CD14-positive monocyte (primary cell): ENCODE data around the gene SPTSSA. TPM values are rescaled to one million over a fixed set of nuclear protein-coding genes. Genes with fewer than 3 reads are reported as not detected.
"Not testable (repeated sequence)": the region's sequence is repeated elsewhere in the genome, so short reads cannot be mapped to it uniquely, and the experiment has no call there.

ENCODE experiments used
- DNase-seq, 3 donors: peaks; one replicate each; pipeline ENCODE4 v3.0.0-alpha.2; 2011 to 2022
- H2AFZ ChIP-seq: 2 replicates; pipeline ENCODE4 v1.6.0; 2012; ENCODE audit warnings: mild to moderate bottlenecking, low read depth, low read length, inconsistent platforms; ENCODE audit not compliant: insufficient read depth, poor library complexity, severe bottlenecking
- H3K27ac ChIP-seq, 2 donors: 1 replicate in 1 of 2; 2 replicates in 1 of 2; pipeline ENCODE4 v1.5.1; 2012 to 2013; ENCODE audit warnings: low read length in 2 of 2, control low read depth in 1 of 2, inconsistent platforms in 1 of 2, low read depth in 1 of 2, mild to moderate bottlenecking in 1 of 2
- H3K27me3 ChIP-seq, 2 donors: one replicate each; pipeline versions ENCODE4 v1.6.0 to v1.6.1; 2011 to 2013; ENCODE audit warnings: low read length in 2 of 2; ENCODE audit not compliant: control insufficient read depth in 2 of 2, insufficient read depth in 2 of 2
- H3K36me3 ChIP-seq, 2 donors: replicated peaks in 1 of 2; 1 replicate in 1 of 2; 2 replicates in 1 of 2; pipeline versions ENCODE4 v1.5.1 to v1.6.1; 2012 to 2013; ENCODE audit warnings: low read length in 2 of 2, control low read depth in 1 of 2, inconsistent platforms in 1 of 2, mild to moderate bottlenecking in 1 of 2; ENCODE audit not compliant: insufficient read depth in 2 of 2, control insufficient read depth in 1 of 2
- H3K4me1 ChIP-seq, 2 donors: 1 replicate in 1 of 2; 2 replicates in 1 of 2; pipeline versions ENCODE4 v1.5.1 to v1.6.1; 2012 to 2013; ENCODE audit warnings: low read length in 2 of 2, control low read depth in 1 of 2, inconsistent platforms in 1 of 2, mild to moderate bottlenecking in 1 of 2, moderate library complexity in 1 of 2; ENCODE audit not compliant: insufficient read depth in 2 of 2, control insufficient read depth in 1 of 2
- H3K4me2 ChIP-seq: replicated peaks from 2 replicates; pipeline ENCODE3; 2012; ENCODE audit warnings: low read length, moderate library complexity, mild to moderate bottlenecking; ENCODE audit not compliant: poor library complexity, severe bottlenecking; ENCODE audit errors: extremely low read depth
- H3K4me3 ChIP-seq, 3 experiments: fragments of 200-600 bp in 1 of 3; sonication (generic) in 1 of 3; replicated peaks in 1 of 3; 1 replicate in 2 of 3; 2 replicates in 1 of 3; pipeline ENCODE4 v1.5.1; 2011 to 2013; ENCODE audit warnings: low read length in 3 of 3, mild to moderate bottlenecking in 3 of 3, control low read depth in 2 of 3, low read depth in 2 of 3, inconsistent platforms in 1 of 3, moderate library complexity in 1 of 3
- H3K79me2 ChIP-seq: 2 replicates; pipeline ENCODE4 v1.6.0; 2012; ENCODE audit warnings: mild to moderate bottlenecking, control low read depth, inconsistent platforms, low read length, moderate library complexity; ENCODE audit not compliant: insufficient read depth
- H3K9ac ChIP-seq: 2 replicates; pipeline ENCODE4 v1.6.0; 2017; ENCODE audit warnings: low read length, mild to moderate bottlenecking; ENCODE audit not compliant: insufficient read depth, poor library complexity, severe bottlenecking
- H3K9me3 ChIP-seq, 2 donors: replicated peaks in 1 of 2; 1 replicate in 1 of 2; 2 replicates in 1 of 2; pipeline versions ENCODE4 v1.5.1 to v1.6.1; 2012 to 2013; ENCODE audit warnings: low read length in 2 of 2, control low read depth in 1 of 2; ENCODE audit not compliant: control insufficient read depth in 1 of 2, insufficient read depth in 1 of 2
- H4K20me1 ChIP-seq: 2 replicates; pipeline ENCODE4 v1.6.0; 2012; ENCODE audit warnings: mild to moderate bottlenecking, low read length, control low read depth, moderate library complexity; ENCODE audit not compliant: insufficient read depth
- H3K27ac Mint-ChIP-seq, 7 donors: one replicate each; pipeline ENCODE4 v1.8.0; 2020; ENCODE audit warnings: mild to moderate bottlenecking in 7 of 7, mixed read lengths in 7 of 7, moderate library complexity in 6 of 7, inconsistent platforms in 2 of 7
- H3K27me3 Mint-ChIP-seq, 3 donors: one replicate each; pipeline ENCODE4 v1.8.0; 2021 to 2022; ENCODE audit warnings: low read depth in 3 of 3, mild to moderate bottlenecking in 3 of 3, mixed read lengths in 3 of 3, moderate library complexity in 3 of 3, inconsistent platforms in 1 of 3
- H3K36me3 Mint-ChIP-seq, 2 donors: one replicate each; pipeline ENCODE4 v1.8.0; 2020; ENCODE audit warnings: mixed read lengths in 2 of 2, inconsistent platforms in 1 of 2, mild to moderate bottlenecking in 1 of 2
- H3K4me1 Mint-ChIP-seq: one replicate; pipeline ENCODE4 v1.8.0; 2020; ENCODE audit warnings: mild to moderate bottlenecking, mixed read lengths
- H3K4me3 Mint-ChIP-seq, 2 donors: one replicate each; pipeline ENCODE4 v1.8.0; 2020; ENCODE audit warnings: mild to moderate bottlenecking in 2 of 2, mixed read lengths in 2 of 2, moderate library complexity in 1 of 2
- H3K9me3 Mint-ChIP-seq, 7 donors: one replicate each; pipeline ENCODE4 v1.8.0; 2020 to 2022; ENCODE audit warnings: mixed read lengths in 7 of 7, mild to moderate bottlenecking in 6 of 7, moderate library complexity in 6 of 7, inconsistent platforms in 2 of 7
- WGBS: methylation state at CpG from one replicate; pipeline ENCODE4 v1.1.5; 2013; ENCODE audit warnings: missing lambda C conversion rate; ENCODE audit not compliant: insufficient coverage; 5-methylcytosine and 5-hydroxymethylcytosine counted together
- intact Hi-C, 2 donors: fragments of 100-400 bp; cut with micrococcal nuclease; formaldehyde crosslinking; loops; one replicate each; pipeline versions ENCODE4 v1.15.0 to v1.15.1; 2023
- polyA plus RNA-seq, 3 donors: library from polyadenylated mRNA; depleted of rRNA in 1 of 3; unstranded in 2 of 3; stranded (reverse) in 1 of 3; fragments of 300-500 nt in 2 of 3; fragments of >200 nt in 1 of 3; fragmentation: Illumina TruSeq in 2 of 3; gene quantifications; 1 replicate in 2 of 3; 2 replicates in 1 of 3; pipeline ENCODE4 v1.2.3, GENCODE V29; 2012 to 2021
- TF ChIP-seq, protein P1 (sequence below): fragments of 200-600 bp; IDR thresholded peaks from one replicate; pipeline ENCODE4 v1.8.0; 2022; ENCODE audit warnings: antibody characterized with exemption, mild to moderate bottlenecking

Gene SPTSSA
- polyA plus RNA-seq, 3 donors = 14.2 to 85.7 (median 70.6) TPM

DNA sequence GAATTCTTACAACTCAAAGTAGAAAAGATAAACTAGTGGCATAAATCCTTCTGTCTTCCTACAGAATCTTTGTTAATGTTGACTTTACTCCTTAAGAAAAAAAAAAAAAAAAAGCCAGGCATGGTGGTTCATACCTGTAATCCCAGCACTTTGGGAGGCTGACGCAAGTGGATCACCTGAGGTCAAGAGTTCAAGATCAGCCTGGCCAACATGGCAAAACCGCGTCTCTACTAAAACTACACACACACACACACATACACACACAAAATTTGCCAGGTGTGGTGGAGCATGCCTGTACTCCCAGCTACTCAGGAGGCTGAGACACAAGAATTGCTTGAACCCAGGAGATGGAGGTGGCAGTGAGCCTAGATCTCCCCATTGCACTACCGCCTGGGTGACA, 17.7 kb upstream of the SPTSSA start:
- no peaks in the 10 kb centered on the region for H3K9me3 ChIP-seq
- no peaks in the 10 kb centered on the region for H3K27me3 ChIP-seq
- no peak overlapping the region for H3K9ac ChIP-seq
- DNase-seq = no peak
- no peaks in the 10 kb centered on the region for H3K4me1 ChIP-seq
- H3K36me3 ChIP-seq = no peaks in the 10 kb centered on the region
- H3K27me3 Mint-ChIP-seq = peaks cover 0 to 3% (median 2%) of the 10 kb centered on the region in 3 donors
- no peaks in the 10 kb centered on the region for H4K20me1 ChIP-seq
- no peak overlapping the region for H2AFZ ChIP-seq
- WGBS = 100% methylated on average over 1 of the region's 4 CpGs
- intact Hi-C loops = no loop called here
- H3K4me1 Mint-ChIP-seq = no peaks in the 10 kb centered on the region
- no peaks in the 10 kb centered on the region for H3K79me2 ChIP-seq
- peaks cover 0 to 7% (median 0%) of the 10 kb centered on the region in 7 donors for H3K9me3 Mint-ChIP-seq
- no peaks in the 10 kb centered on the region for H3K36me3 Mint-ChIP-seq
- no peak overlapping the region for H3K27ac Mint-ChIP-seq
- H3K4me2 ChIP-seq = no peak overlapping the region
- TF ChIP-seq, protein P1, sequence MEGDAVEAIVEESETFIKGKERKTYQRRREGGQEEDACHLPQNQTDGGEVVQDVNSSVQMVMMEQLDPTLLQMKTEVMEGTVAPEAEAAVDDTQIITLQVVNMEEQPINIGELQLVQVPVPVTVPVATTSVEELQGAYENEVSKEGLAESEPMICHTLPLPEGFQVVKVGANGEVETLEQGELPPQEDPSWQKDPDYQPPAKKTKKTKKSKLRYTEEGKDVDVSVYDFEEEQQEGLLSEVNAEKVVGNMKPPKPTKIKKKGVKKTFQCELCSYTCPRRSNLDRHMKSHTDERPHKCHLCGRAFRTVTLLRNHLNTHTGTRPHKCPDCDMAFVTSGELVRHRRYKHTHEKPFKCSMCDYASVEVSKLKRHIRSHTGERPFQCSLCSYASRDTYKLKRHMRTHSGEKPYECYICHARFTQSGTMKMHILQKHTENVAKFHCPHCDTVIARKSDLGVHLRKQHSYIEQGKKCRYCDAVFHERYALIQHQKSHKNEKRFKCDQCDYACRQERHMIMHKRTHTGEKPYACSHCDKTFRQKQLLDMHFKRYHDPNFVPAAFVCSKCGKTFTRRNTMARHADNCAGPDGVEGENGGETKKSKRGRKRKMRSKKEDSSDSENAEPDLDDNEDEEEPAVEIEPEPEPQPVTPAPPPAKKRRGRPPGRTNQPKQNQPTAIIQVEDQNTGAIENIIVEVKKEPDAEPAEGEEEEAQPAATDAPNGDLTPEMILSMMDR = no peak
- H3K4me3 ChIP-seq = no peak overlapping the region
- H3K4me3 Mint-ChIP-seq = no peak overlapping the region
- H3K27ac ChIP-seq = no peak overlapping the region

DNA sequence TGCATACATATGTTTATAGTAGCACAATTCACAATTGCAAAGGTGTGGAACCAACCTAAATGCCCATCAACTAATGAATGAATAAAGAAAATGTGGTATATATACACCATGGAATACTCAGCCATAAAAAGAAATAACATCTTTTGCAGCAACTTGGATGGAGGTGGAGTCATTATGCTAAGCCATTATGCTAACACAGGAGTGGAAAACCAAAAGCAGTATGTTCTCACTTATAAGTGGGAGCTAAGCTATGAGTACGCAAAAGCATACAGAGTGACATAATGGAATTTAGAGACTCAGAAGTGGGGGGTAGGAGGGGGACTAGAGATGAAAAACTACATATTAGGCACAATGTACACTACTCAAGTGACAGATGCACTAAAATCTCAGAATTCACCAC, 16.2 kb upstream of the SPTSSA start:
- H4K20me1 ChIP-seq = no peaks in the 10 kb centered on the region
- no peaks in the 10 kb centered on the region for H3K4me1 ChIP-seq
- no peaks in the 10 kb centered on the region for H3K27me3 ChIP-seq
- H3K4me2 ChIP-seq = no peak overlapping the region
- no peaks in the 10 kb centered on the region for H3K9me3 ChIP-seq
- TF ChIP-seq, protein P1 = no peak
- WGBS = no CpG with 5 or more reads among the region's 1 CpG
- H3K4me3 ChIP-seq = no peak overlapping the region
- DNase-seq = no peak
- peaks cover 0 to 7% (median 0%) of the 10 kb centered on the region in 7 donors for H3K9me3 Mint-ChIP-seq
- H3K27ac ChIP-seq = no peak overlapping the region
- H3K36me3 ChIP-seq = no peaks in the 10 kb centered on the region
- no peak overlapping the region for H3K27ac Mint-ChIP-seq
- H2AFZ ChIP-seq = no peak overlapping the region
- H3K27me3 Mint-ChIP-seq = peaks cover 0 to 3% (median 2%) of the 10 kb centered on the region in 3 donors
- H3K4me3 Mint-ChIP-seq = no peak overlapping the region
- H3K9ac ChIP-seq = no peak overlapping the region
- H3K36me3 Mint-ChIP-seq = no peaks in the 10 kb centered on the region
- intact Hi-C loops = no loop called here
- H3K79me2 ChIP-seq = no peaks in the 10 kb centered on the region
- H3K4me1 Mint-ChIP-seq = no peaks in the 10 kb centered on the region

GRCh38 chr14:34476036-34476435, 14.0 kb upstream of the SPTSSA start:
- H2AFZ ChIP-seq, DNase-seq, H3K4me1 Mint-ChIP-seq, intact Hi-C loops, H3K4me3 ChIP-seq, H3K9me3 Mint-ChIP-seq, H3K4me2 ChIP-seq, H3K79me2 ChIP-seq, H3K27me3 ChIP-seq, H3K9ac ChIP-seq, H3K27ac ChIP-seq, H3K4me1 ChIP-seq, H3K36me3 Mint-ChIP-seq, H3K9me3 ChIP-seq, H3K36me3 ChIP-seq, H3K4me3 Mint-ChIP-seq, H3K27me3 Mint-ChIP-seq, H4K20me1 ChIP-seq, H3K27ac Mint-ChIP-seq: not testable (repeated sequence)
- WGBS = 98% methylated on average over 13 of the region's 31 CpGs
